ENCODE data around the gene EFCAB6.

- TF ChIP-seq POLR2A (IDR thresholded peaks at IDR 0.05; ENCODE audit: low read length) (no peak), ZNF302 (CRISPR knock-in tag; IDR thresholded peaks at IDR 0.05) (no peak), CTCF (IDR thresholded peaks at IDR 0.05) (no peak), NPAS2 (CRISPR knock-in tag; IDR thresholded peaks at IDR 0.05; ENCODE audit: borderline replicate concordance) (no peak), RCOR1 (IDR thresholded peaks at IDR 0.05; ENCODE audit: low read depth, low read length) (no peak), REST (IDR thresholded peaks at IDR 0.05) (no peak), RFX5 (IDR thresholded peaks at IDR 0.05) (no peak)
Measured at GRCh38 chr22:43534916-43535315, 277.2 kb downstream of the EFCAB6 start.
